ENCODE data around the gene FMC1.

Gene FMC1

DNA sequence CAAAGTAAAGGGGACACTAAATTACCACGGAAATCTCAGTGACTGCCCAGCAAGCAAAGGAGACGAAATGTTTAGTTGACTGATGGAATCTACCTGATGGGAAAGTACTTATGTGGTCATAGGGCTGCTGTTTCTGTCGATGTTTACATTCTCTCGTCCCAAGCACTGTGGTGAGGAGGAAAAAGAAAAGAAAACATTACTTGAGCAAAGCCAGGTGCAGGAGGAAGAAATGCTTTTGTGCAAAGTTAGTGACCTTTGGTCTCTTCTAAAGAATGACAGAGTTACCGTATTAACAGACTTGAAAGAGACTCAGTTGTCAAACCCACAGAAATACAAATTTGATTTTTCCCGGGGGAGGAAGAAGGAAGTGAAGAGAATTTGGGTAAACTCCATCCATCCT lies 43.3 kb upstream of the FMC1 start:
- H3K27me3 ChIP-seq: no peaks in the 10 kb centered on the region

DNA sequence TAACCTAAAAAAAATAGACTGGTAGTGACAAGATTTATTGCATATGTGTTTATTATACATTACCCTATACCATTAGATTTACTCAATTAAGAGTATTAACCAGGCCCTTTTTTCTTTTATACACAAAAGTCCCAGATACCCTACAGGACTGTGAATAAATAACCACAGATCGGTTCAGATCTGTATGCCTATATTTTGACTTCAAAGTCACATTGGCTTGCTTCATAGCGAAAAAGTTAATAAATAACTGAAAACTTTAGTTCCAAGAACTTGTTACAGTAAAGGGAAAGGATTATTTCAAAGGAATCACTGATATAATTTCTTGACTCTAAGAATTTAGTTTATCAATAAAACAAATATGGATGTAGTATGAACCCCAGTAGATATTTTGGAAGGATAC lies 41.8 kb upstream of the FMC1 start:
- no peak for TF ChIP-seq CTCF (IDR thresholded peaks at IDR 0.05)
- no peak overlapping the region for H3K4me3 ChIP-seq (ENCODE audit: low read depth in 1 of 2, low read length in 1 of 2)
- no peaks in the 10 kb centered on the region for H3K9me3 ChIP-seq
- H3K27me3 ChIP-seq: no peaks in the 10 kb centered on the region
- no peak overlapping the region for H3K27ac ChIP-seq
- H3K4me1 ChIP-seq (ENCODE audit: control insufficient read depth in 1 of 2, insufficient read depth in 1 of 2, low read depth in 1 of 2, low read length in 1 of 2): no peaks in the 10 kb centered on the region
- H3K36me3 ChIP-seq: peaks cover 31% of the 10 kb centered on the region

More for the DNA sequence above, 43.3 kb upstream of the FMC1 start:
- Histone ChIP-seq H3K4me3 (ENCODE audit: low read depth in 1 of 2, low read length in 1 of 2) (no peak overlapping the region), H3K36me3 (peaks cover 39% of the 10 kb centered on the region), H3K4me1 (ENCODE audit: control insufficient read depth in 1 of 2, insufficient read depth in 1 of 2, low read depth in 1 of 2, low read length in 1 of 2) (no peaks in the 10 kb centered on the region), H3K9me3 (no peaks in the 10 kb centered on the region), H3K27ac (no peak overlapping the region)
- TF ChIP-seq CTCF (IDR thresholded peaks at IDR 0.05): no peak

GRCh38 chr7:139300390-139300789 lies 40.7 kb upstream of the FMC1 start:
- TF ChIP-seq CTCF (IDR thresholded peaks at IDR 0.05): no peak

DNA sequence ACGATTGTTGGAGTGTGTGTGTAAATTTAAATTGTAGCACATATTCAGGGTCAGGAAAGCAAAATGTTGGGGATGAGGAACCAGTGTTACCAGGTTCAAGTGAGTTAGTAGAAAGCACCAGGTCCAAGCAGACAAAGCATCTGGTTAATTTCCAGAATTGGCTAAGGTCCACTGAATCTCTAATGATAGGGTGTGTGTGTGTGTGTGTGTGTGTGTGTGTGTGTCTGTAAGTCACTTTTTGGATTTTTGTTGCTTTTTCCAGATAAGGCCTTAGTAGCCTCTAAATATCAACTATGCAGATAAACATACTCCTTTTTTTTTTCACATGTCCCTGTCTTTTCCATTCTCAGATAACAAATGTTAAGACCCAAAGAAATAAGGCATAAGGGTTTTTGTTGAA lies 36.6 kb upstream of the FMC1 start:
- no peaks in the 10 kb centered on the region for H3K27me3 ChIP-seq
- no peak overlapping the region for H3K27ac ChIP-seq
- peaks cover 5% of the 10 kb centered on the region for H3K36me3 ChIP-seq
- no peak overlapping the region for H3K4me3 ChIP-seq (ENCODE audit: low read depth in 1 of 2, low read length in 1 of 2)
- no peaks in the 10 kb centered on the region for H3K4me1 ChIP-seq (ENCODE audit: control insufficient read depth in 1 of 2, insufficient read depth in 1 of 2, low read depth in 1 of 2, low read length in 1 of 2)
- H3K9me3 ChIP-seq: no peaks in the 10 kb centered on the region
- no peak for TF ChIP-seq CTCF (IDR thresholded peaks at IDR 0.05)

More at GRCh38 chr7:139300390-139300789, 40.7 kb upstream of the FMC1 start:
- Histone ChIP-seq H3K9me3 (no peaks in the 10 kb centered on the region), H3K27ac (no peak overlapping the region), H3K27me3 (no peaks in the 10 kb centered on the region), H3K4me1 (ENCODE audit: control insufficient read depth in 1 of 2, insufficient read depth in 1 of 2, low read depth in 1 of 2, low read length in 1 of 2) (no peaks in the 10 kb centered on the region), H3K36me3 (peaks cover 25% of the 10 kb centered on the region), H3K4me3 (ENCODE audit: low read depth in 1 of 2, low read length in 1 of 2) (no peak overlapping the region)

GRCh38 chr7:139317939-139318505 lies 23.1 kb upstream of the FMC1 start:
- H3K36me3 ChIP-seq: no peaks in the 10 kb centered on the region
- H3K4me3 ChIP-seq (ENCODE audit: low read depth in 1 of 2, low read length in 1 of 2): no peak overlapping the region
- H3K27ac ChIP-seq: no peak overlapping the region
- H3K27me3 ChIP-seq: no peaks in the 10 kb centered on the region
- no peaks in the 10 kb centered on the region for H3K4me1 ChIP-seq (ENCODE audit: control insufficient read depth in 1 of 2, insufficient read depth in 1 of 2, low read depth in 1 of 2, low read length in 1 of 2)
- no peaks in the 10 kb centered on the region for H3K9me3 ChIP-seq
- TF ChIP-seq CTCF (IDR thresholded peaks at IDR 0.05): no peak

Measured in neutrophil (primary cell).